SK-N-SH treated with all-trans-retinoic acid at 6 μM for 48 hours (cell line): Measurements from ENCODE around the gene HDGFL2.

Experiments used
- ATAC-seq: fragments of 200-7000 bp; cut with Tn5 transposase; 3 replicates; pipeline ENCODE4 v1.9.1; 2020; ENCODE audit warnings: mild to moderate bottlenecking, moderate library complexity
- ARNTL ChIP-seq: fragments of 450-650 bp; formaldehyde crosslinking; IDR thresholded peaks from 2 replicates; pipeline ENCODE4 v1.5.0; 2020; ENCODE audit warnings: low read depth, mild to moderate bottlenecking, moderate library complexity, borderline replicate concordance
- BACH2 ChIP-seq: fragments of 250-450 bp; sonication (Bioruptor Pico); IDR thresholded peaks from 2 replicates; pipeline ENCODE4 v1.9.0; 2021; ENCODE audit warnings: mild to moderate bottlenecking, borderline replicate concordance
- CREB5 ChIP-seq: fragments of 250-450 bp; sonication (Bioruptor Pico); IDR thresholded peaks from 2 replicates; pipeline ENCODE4 v1.5.1; 2020; ENCODE audit warnings: low read depth, mild to moderate bottlenecking, moderate library complexity
- CSDC2 ChIP-seq: fragments of 250-450 bp; sonication (Bioruptor Pico); IDR thresholded peaks from 2 replicates; pipeline ENCODE4 v1.5.0; 2020; ENCODE audit warnings: mild to moderate bottlenecking, moderate library complexity
- ESRRG ChIP-seq: fragments of 250-450 bp; sonication (Bioruptor Pico); IDR thresholded peaks from 2 replicates; pipeline ENCODE4 v1.6.1; 2021; ENCODE audit warnings: mild to moderate bottlenecking
- GLIS3 ChIP-seq: fragments of 250-450 bp; sonication (Bioruptor Pico); IDR thresholded peaks from 2 replicates; pipeline ENCODE4 v1.5.0; 2020; ENCODE audit warnings: mild to moderate bottlenecking, moderate library complexity
- ISL1 ChIP-seq: fragments of 250-450 bp; sonication (Bioruptor Pico); IDR thresholded peaks from 2 replicates; pipeline ENCODE4 v2.1.2; 2022; ENCODE audit warnings: mild to moderate bottlenecking, moderate library complexity
- OSR1 ChIP-seq: fragments of 250-450 bp; sonication (Bioruptor Pico); IDR thresholded peaks from 2 replicates; pipeline ENCODE4 v1.8.0; 2022; ENCODE audit warnings: moderate library complexity, mild to moderate bottlenecking, inconsistent platforms
- PPARA ChIP-seq: fragments of 250-450 bp; sonication (Bioruptor Pico); IDR thresholded peaks from 2 replicates; pipeline ENCODE4 v1.5.0; 2020; ENCODE audit warnings: mild to moderate bottlenecking, borderline replicate concordance
- RARB ChIP-seq: fragments of 250-450 bp; sonication (Bioruptor Pico); IDR thresholded peaks from 2 replicates; pipeline ENCODE4 v1.8.0; 2021; ENCODE audit warnings: mild to moderate bottlenecking, moderate library complexity
- SNAI2 ChIP-seq: fragments of 250-450 bp; sonication (Bioruptor Pico); IDR thresholded peaks from 2 replicates; pipeline ENCODE4 v1.5.0; 2020; ENCODE audit warnings: mild to moderate bottlenecking, moderate library complexity
- TCF4 ChIP-seq: fragments of 250-450 bp; sonication (Bioruptor Pico); IDR thresholded peaks from 2 replicates; pipeline ENCODE4 v1.8.0; 2021; ENCODE audit warnings: mild to moderate bottlenecking, moderate library complexity, borderline replicate concordance
- TOX ChIP-seq: fragments of 250-450 bp; sonication (Bioruptor Pico); IDR thresholded peaks from 2 replicates; pipeline ENCODE4 v1.8.0; 2021; ENCODE audit warnings: mild to moderate bottlenecking, moderate library complexity, borderline replicate concordance
- ZC3H10 ChIP-seq: fragments of 250-450 bp; sonication (Bioruptor Pico); IDR thresholded peaks from 2 replicates; pipeline ENCODE4 v1.5.1; 2021; ENCODE audit warnings: mild to moderate bottlenecking, moderate library complexity
- ZFP3 ChIP-seq: fragments of 250-450 bp; sonication (Bioruptor Pico); IDR thresholded peaks from 2 replicates; pipeline ENCODE4 v1.5.0; 2020; ENCODE audit warnings: mild to moderate bottlenecking, moderate library complexity
- ZFP30 ChIP-seq: fragments of 450-650 bp; formaldehyde crosslinking; IDR thresholded peaks from 2 replicates; pipeline ENCODE4 v1.5.0; 2022; ENCODE audit warnings: mild to moderate bottlenecking, moderate library complexity
- ZNF565 ChIP-seq: fragments of 450-650 bp; formaldehyde crosslinking; conservative IDR thresholded peaks from 2 replicates; pipeline ENCODE4 v1.5.0; 2020; ENCODE audit warnings: low read depth, mild to moderate bottlenecking, moderate library complexity
- ZNF70 ChIP-seq: fragments of 450-650 bp; formaldehyde crosslinking; IDR thresholded peaks from 2 replicates; pipeline ENCODE4 v1.5.0; 2020; ENCODE audit warnings: mild to moderate bottlenecking, moderate library complexity
- ZNF8 ChIP-seq: fragments of 450-650 bp; formaldehyde crosslinking; IDR thresholded peaks from 2 replicates; pipeline ENCODE4 v1.5.0; 2020; ENCODE audit warnings: mild to moderate bottlenecking, moderate library complexity
- TF ChIP-seq, protein P1 (sequence below): fragments of 250-450 bp; sonication (Bioruptor Pico); IDR thresholded peaks from 2 replicates; pipeline ENCODE4 v1.5.0; 2020; ENCODE audit warnings: mild to moderate bottlenecking, moderate library complexity
- TF ChIP-seq, protein P2 (sequence below): fragments of 250-450 bp; sonication (Bioruptor Pico); IDR thresholded peaks from 2 replicates; pipeline ENCODE4 v1.8.0; 2020; ENCODE audit warnings: mild to moderate bottlenecking, moderate library complexity, borderline replicate concordance
- TF ChIP-seq, protein P3 (sequence below): fragments of 250-450 bp; sonication (Bioruptor Pico); IDR thresholded peaks from 2 replicates; pipeline ENCODE4 v1.5.1; 2021; ENCODE audit warnings: mild to moderate bottlenecking, moderate library complexity
- TF ChIP-seq, protein P4 (sequence below): fragments of 250-450 bp; sonication (Bioruptor Pico); IDR thresholded peaks from 2 replicates; pipeline ENCODE4 v1.8.0; 2021; ENCODE audit warnings: low read depth, mild to moderate bottlenecking, moderate library complexity, borderline replicate concordance

HDGFL2 gene

GRCh38 chr19:4500841-4501591, 28.9 kb downstream of the HDGFL2 start:
- no peak for ATAC-seq
- TF ChIP-seq TCF4 (CRISPR knock-in tag): no peak
- TF ChIP-seq ESRRG (CRISPR knock-in tag): no peak
- no peak for TF ChIP-seq ARNTL
- TF ChIP-seq, protein P1, sequence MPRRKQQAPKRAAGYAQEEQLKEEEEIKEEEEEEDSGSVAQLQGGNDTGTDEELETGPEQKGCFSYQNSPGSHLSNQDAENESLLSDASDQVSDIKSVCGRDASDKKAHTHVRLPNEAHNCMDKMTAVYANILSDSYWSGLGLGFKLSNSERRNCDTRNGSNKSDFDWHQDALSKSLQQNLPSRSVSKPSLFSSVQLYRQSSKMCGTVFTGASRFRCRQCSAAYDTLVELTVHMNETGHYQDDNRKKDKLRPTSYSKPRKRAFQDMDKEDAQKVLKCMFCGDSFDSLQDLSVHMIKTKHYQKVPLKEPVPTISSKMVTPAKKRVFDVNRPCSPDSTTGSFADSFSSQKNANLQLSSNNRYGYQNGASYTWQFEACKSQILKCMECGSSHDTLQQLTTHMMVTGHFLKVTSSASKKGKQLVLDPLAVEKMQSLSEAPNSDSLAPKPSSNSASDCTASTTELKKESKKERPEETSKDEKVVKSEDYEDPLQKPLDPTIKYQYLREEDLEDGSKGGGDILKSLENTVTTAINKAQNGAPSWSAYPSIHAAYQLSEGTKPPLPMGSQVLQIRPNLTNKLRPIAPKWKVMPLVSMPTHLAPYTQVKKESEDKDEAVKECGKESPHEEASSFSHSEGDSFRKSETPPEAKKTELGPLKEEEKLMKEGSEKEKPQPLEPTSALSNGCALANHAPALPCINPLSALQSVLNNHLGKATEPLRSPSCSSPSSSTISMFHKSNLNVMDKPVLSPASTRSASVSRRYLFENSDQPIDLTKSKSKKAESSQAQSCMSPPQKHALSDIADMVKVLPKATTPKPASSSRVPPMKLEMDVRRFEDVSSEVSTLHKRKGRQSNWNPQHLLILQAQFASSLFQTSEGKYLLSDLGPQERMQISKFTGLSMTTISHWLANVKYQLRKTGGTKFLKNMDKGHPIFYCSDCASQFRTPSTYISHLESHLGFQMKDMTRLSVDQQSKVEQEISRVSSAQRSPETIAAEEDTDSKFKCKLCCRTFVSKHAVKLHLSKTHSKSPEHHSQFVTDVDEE (CRISPR knock-in tag): no peak
- TF ChIP-seq TOX: no peak
- TF ChIP-seq CSDC2 (CRISPR knock-in tag): no peak
- TF ChIP-seq BACH2 (CRISPR knock-in tag): no peak
- no peak for TF ChIP-seq CREB5 (CRISPR knock-in tag)
- TF ChIP-seq ISL1 (CRISPR knock-in tag): no peak
- no peak for TF ChIP-seq GLIS3 (CRISPR knock-in tag)
- no peak for TF ChIP-seq ZNF8 (CRISPR knock-in tag)
- no peak for TF ChIP-seq ZNF70 (CRISPR knock-in tag)
- no peak for TF ChIP-seq ZC3H10 (CRISPR knock-in tag)
- no peak for TF ChIP-seq ZFP30 (CRISPR knock-in tag)
- no peak for TF ChIP-seq PPARA (CRISPR knock-in tag)
- TF ChIP-seq, protein P2, sequence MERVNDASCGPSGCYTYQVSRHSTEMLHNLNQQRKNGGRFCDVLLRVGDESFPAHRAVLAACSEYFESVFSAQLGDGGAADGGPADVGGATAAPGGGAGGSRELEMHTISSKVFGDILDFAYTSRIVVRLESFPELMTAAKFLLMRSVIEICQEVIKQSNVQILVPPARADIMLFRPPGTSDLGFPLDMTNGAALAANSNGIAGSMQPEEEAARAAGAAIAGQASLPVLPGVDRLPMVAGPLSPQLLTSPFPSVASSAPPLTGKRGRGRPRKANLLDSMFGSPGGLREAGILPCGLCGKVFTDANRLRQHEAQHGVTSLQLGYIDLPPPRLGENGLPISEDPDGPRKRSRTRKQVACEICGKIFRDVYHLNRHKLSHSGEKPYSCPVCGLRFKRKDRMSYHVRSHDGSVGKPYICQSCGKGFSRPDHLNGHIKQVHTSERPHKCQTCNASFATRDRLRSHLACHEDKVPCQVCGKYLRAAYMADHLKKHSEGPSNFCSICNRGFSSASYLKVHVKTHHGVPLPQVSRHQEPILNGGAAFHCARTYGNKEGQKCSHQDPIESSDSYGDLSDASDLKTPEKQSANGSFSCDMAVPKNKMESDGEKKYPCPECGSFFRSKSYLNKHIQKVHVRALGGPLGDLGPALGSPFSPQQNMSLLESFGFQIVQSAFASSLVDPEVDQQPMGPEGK (CRISPR knock-in tag): no peak
- no peak for TF ChIP-seq OSR1

DNA sequence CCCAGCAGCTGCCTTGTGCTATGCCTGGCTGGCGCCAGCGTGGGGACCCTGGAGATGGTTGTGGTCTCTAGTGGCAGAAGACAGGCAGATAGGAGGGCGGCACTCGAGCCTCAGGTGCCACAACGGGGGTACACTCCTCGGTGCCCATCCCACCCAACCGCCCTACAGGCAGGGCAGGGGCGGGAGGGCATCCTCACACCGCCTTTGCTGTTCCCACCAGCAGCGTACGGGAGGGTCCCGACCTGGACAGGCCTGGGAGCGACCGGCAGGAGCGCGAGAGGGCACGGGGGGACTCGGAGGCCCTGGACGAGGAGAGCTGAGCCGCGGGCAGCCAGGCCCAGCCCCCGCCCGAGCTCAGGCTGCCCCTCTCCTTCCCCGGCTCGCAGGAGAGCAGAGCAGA, 29.6 kb downstream of the HDGFL2 start:
- ATAC-seq: no peak
- TF ChIP-seq ZNF8 (CRISPR knock-in tag): no peak
- no peak for TF ChIP-seq ARNTL
- TF ChIP-seq, protein P3, sequence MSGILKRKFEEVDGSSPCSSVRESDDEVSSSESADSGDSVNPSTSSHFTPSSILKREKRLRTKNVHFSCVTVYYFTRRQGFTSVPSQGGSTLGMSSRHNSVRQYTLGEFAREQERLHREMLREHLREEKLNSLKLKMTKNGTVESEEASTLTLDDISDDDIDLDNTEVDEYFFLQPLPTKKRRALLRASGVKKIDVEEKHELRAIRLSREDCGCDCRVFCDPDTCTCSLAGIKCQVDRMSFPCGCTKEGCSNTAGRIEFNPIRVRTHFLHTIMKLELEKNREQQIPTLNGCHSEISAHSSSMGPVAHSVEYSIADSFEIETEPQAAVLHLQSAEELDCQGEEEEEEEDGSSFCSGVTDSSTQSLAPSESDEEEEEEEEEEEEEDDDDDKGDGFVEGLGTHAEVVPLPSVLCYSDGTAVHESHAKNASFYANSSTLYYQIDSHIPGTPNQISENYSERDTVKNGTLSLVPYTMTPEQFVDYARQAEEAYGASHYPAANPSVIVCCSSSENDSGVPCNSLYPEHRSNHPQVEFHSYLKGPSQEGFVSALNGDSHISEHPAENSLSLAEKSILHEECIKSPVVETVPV: no peak
- TF ChIP-seq GLIS3 (CRISPR knock-in tag): no peak
- TF ChIP-seq ZNF565 (CRISPR knock-in tag): no peak
- TF ChIP-seq, all 23 proteins: peak for 0

DNA sequence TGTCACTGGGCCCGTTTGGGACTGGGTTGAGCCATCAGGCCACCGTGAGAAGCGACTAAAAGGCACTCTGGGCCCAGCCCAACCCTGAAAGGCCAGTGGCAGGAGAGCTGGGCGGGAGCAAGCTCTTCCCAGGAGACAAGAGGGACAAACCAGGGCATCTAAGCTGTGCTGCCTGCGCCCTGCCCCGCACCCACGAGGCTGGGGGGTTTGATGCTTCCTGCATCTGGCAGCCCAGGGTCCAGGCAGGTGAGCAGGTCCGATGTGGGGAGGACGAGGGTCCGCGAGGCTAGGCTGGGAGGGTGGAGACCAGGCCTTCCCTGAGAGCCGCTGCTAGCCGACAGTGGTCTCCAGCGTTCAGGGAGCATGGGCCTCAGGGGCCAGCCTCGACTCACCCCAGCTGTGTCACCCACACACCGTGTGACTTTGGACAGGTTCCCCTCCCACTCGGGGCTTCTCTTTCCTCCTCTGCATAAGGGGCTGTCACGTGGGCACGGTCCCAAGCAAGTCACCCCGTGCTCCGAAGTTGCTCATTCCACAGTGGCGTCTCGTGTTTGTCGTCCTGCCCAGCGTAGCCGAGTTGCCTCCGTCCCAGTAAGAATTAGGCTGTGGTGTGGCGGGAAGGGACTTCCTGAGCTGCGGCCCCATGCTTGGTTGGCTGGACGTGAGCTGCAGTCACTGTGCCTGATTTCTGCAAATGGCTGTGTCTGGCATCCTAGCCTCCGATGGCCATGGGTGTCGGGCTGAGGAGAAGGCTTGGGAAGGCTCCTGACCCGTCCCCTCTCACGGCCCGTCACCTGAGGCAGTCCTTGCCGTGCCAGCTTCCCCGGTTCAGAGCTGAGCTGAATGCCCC, 30.4 kb downstream of the HDGFL2 start:
- ATAC-seq: no peak
- TF ChIP-seq ZNF565 (CRISPR knock-in tag) (no peak), TOX (no peak), ISL1 (CRISPR knock-in tag) (no peak), CREB5 (CRISPR knock-in tag) (no peak), BACH2 (CRISPR knock-in tag) (no peak), ZFP3 (CRISPR knock-in tag) (no peak), PPARA (CRISPR knock-in tag) (no peak), OSR1 (no peak), GLIS3 (CRISPR knock-in tag) (no peak), RARB (no peak), ZFP30 (CRISPR knock-in tag) (no peak), ESRRG (CRISPR knock-in tag) (no peak), SNAI2 (CRISPR knock-in tag) (no peak), CSDC2 (CRISPR knock-in tag) (no peak), ZNF70 (CRISPR knock-in tag) (no peak)
- TF ChIP-seq, protein P4, sequence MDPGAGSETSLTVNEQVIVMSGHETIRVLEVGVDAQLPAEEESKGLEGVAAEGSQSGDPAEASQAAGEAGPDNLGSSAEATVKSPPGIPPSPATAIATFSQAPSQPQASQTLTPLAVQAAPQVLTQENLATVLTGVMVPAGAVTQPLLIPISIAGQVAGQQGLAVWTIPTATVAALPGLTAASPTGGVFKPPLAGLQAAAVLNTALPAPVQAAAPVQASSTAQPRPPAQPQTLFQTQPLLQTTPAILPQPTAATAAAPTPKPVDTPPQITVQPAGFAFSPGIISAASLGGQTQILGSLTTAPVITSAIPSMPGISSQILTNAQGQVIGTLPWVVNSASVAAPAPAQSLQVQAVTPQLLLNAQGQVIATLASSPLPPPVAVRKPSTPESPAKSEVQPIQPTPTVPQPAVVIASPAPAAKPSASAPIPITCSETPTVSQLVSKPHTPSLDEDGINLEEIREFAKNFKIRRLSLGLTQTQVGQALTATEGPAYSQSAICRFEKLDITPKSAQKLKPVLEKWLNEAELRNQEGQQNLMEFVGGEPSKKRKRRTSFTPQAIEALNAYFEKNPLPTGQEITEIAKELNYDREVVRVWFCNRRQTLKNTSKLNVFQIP (CRISPR knock-in tag): no peak
- TF ChIP-seq, protein P3: no peak
